ENCODE results near the gene ARL9.

DNA sequence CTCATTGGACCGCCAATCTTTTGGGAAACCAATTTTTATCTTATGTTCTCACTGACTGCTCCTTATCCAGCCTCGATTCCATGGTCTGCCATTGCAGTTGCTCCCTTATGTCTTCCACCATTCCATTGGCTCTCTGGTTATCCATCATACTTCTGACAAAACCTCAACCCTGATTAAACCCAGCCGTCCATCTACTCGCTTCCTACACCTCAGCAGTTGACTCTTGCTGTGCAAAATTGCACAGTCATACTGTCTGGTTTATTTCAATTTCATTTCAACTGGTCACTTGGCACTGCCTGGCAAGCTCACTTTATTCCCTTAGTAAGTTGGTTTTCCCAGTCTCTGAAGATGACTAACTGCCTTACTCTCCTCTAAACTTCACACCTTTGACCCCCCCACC is 26.2 kb downstream of the ARL9 start:
- TF ChIP-seq, protein P1, sequence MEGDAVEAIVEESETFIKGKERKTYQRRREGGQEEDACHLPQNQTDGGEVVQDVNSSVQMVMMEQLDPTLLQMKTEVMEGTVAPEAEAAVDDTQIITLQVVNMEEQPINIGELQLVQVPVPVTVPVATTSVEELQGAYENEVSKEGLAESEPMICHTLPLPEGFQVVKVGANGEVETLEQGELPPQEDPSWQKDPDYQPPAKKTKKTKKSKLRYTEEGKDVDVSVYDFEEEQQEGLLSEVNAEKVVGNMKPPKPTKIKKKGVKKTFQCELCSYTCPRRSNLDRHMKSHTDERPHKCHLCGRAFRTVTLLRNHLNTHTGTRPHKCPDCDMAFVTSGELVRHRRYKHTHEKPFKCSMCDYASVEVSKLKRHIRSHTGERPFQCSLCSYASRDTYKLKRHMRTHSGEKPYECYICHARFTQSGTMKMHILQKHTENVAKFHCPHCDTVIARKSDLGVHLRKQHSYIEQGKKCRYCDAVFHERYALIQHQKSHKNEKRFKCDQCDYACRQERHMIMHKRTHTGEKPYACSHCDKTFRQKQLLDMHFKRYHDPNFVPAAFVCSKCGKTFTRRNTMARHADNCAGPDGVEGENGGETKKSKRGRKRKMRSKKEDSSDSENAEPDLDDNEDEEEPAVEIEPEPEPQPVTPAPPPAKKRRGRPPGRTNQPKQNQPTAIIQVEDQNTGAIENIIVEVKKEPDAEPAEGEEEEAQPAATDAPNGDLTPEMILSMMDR (IDR thresholded peaks at IDR 0.05) = no peak
- no peak for TF ChIP-seq POLR2A (IDR thresholded peaks at IDR 0.05)

Data from heart left ventricle (tissue), 13 donors.